ENCODE data around the gene MTMR1.

Gene MTMR1

GRCh38 chrX:150729956-150730355 lies 36.8 kb downstream of the MTMR1 start:
- no peak overlapping the region for H3K9ac ChIP-seq
- H3K27me3 ChIP-seq (ENCODE audit: control insufficient read depth, insufficient read depth, low read length): no peaks in the 10 kb centered on the region
- no peaks in the 10 kb centered on the region for H3K36me3 ChIP-seq (ENCODE audit: control insufficient read depth, insufficient read depth, low read length)
- no peak overlapping the region for H3K27ac ChIP-seq
- H2AFZ ChIP-seq: no peak overlapping the region
- TF ChIP-seq, protein P1, sequence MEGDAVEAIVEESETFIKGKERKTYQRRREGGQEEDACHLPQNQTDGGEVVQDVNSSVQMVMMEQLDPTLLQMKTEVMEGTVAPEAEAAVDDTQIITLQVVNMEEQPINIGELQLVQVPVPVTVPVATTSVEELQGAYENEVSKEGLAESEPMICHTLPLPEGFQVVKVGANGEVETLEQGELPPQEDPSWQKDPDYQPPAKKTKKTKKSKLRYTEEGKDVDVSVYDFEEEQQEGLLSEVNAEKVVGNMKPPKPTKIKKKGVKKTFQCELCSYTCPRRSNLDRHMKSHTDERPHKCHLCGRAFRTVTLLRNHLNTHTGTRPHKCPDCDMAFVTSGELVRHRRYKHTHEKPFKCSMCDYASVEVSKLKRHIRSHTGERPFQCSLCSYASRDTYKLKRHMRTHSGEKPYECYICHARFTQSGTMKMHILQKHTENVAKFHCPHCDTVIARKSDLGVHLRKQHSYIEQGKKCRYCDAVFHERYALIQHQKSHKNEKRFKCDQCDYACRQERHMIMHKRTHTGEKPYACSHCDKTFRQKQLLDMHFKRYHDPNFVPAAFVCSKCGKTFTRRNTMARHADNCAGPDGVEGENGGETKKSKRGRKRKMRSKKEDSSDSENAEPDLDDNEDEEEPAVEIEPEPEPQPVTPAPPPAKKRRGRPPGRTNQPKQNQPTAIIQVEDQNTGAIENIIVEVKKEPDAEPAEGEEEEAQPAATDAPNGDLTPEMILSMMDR (IDR thresholded peaks at IDR 0.05): no peak
- no peaks in the 10 kb centered on the region for H3K4me1 ChIP-seq
- no peaks in the 10 kb centered on the region for H3K9me3 ChIP-seq (ENCODE audit: control insufficient read depth, low read length)
- no peak overlapping the region for H3K4me2 ChIP-seq (ENCODE audit: low read length)
- no peaks in the 10 kb centered on the region for H3K79me2 ChIP-seq
- H3K4me3 ChIP-seq (ENCODE audit: low read depth, low read length): no peak overlapping the region

GRCh38 chrX:150730719-150731118 lies 37.5 kb downstream of the MTMR1 start:
- H2AFZ ChIP-seq: no peak overlapping the region
- no peak overlapping the region for H3K4me3 ChIP-seq (ENCODE audit: low read depth, low read length)
- no peaks in the 10 kb centered on the region for H3K9me3 ChIP-seq (ENCODE audit: control insufficient read depth, low read length)
- no peak overlapping the region for H3K9ac ChIP-seq
- H3K27ac ChIP-seq: no peak overlapping the region
- H3K4me2 ChIP-seq (ENCODE audit: low read length): no peak overlapping the region
- no peaks in the 10 kb centered on the region for H3K27me3 ChIP-seq (ENCODE audit: control insufficient read depth, insufficient read depth, low read length)
- no peaks in the 10 kb centered on the region for H3K36me3 ChIP-seq (ENCODE audit: control insufficient read depth, insufficient read depth, low read length)
- TF ChIP-seq, protein P1 (IDR thresholded peaks at IDR 0.05): no peak
- H3K79me2 ChIP-seq: no peaks in the 10 kb centered on the region
- no peaks in the 10 kb centered on the region for H3K4me1 ChIP-seq

- Histone ChIP-seq H3K79me2 (no peaks in the 10 kb centered on the region), H2AFZ (no peak overlapping the region), H3K27ac (no peak overlapping the region), H3K27me3 (ENCODE audit: control insufficient read depth, insufficient read depth, low read length) (no peaks in the 10 kb centered on the region), H3K36me3 (ENCODE audit: control insufficient read depth, insufficient read depth, low read length) (no peaks in the 10 kb centered on the region), H3K9me3 (ENCODE audit: control insufficient read depth, low read length) (no peaks in the 10 kb centered on the region), H3K9ac (no peak overlapping the region), H3K4me3 (ENCODE audit: low read depth, low read length) (no peak overlapping the region), H3K4me2 (ENCODE audit: low read length) (no peak overlapping the region), H3K4me1 (no peaks in the 10 kb centered on the region)
- TF ChIP-seq, protein P1 (IDR thresholded peaks at IDR 0.05): no peak
Measured at GRCh38 chrX:150731795-150732194, 38.6 kb downstream of the MTMR1 start.

- Histone ChIP-seq H3K36me3 (ENCODE audit: control insufficient read depth, insufficient read depth, low read length) (no peaks in the 10 kb centered on the region), H3K9me3 (ENCODE audit: control insufficient read depth, low read length) (no peaks in the 10 kb centered on the region), H3K79me2 (no peaks in the 10 kb centered on the region), H3K4me3 (ENCODE audit: low read depth, low read length) (no peak overlapping the region), H3K9ac (no peak overlapping the region), H3K4me2 (ENCODE audit: low read length) (no peak overlapping the region), H3K27ac (no peak overlapping the region), H3K27me3 (ENCODE audit: control insufficient read depth, insufficient read depth, low read length) (no peaks in the 10 kb centered on the region), H3K4me1 (no peaks in the 10 kb centered on the region), H2AFZ (no peak overlapping the region)
- TF ChIP-seq, protein P1 (IDR thresholded peaks at IDR 0.05): no peak
Measured at GRCh38 chrX:150736475-150736874, 43.3 kb downstream of the MTMR1 start.

- TF ChIP-seq, protein P1 (IDR thresholded peaks at IDR 0.05): no peak
- no peak overlapping the region for H3K4me2 ChIP-seq (ENCODE audit: low read length)
Measured at GRCh38 chrX:150752124-150752523, 58.9 kb downstream of the MTMR1 start.

More at GRCh38 chrX:150752124-150752523, 58.9 kb downstream of the MTMR1 start:
- H3K27me3 ChIP-seq (ENCODE audit: control insufficient read depth, insufficient read depth, low read length): no peaks in the 10 kb centered on the region
- no peaks in the 10 kb centered on the region for H3K36me3 ChIP-seq (ENCODE audit: control insufficient read depth, insufficient read depth, low read length)
- H3K9me3 ChIP-seq (ENCODE audit: control insufficient read depth, low read length): no peaks in the 10 kb centered on the region
- no peaks in the 10 kb centered on the region for H3K79me2 ChIP-seq
- no peak overlapping the region for H3K9ac ChIP-seq
- no peaks in the 10 kb centered on the region for H3K4me1 ChIP-seq
- H3K27ac ChIP-seq: no peak overlapping the region
- H3K4me3 ChIP-seq (ENCODE audit: low read depth, low read length): no peak overlapping the region
- no peak overlapping the region for H2AFZ ChIP-seq
